Measurements from ENCODE around the gene KLF12.

The KLF12 gene

GRCh38 chr13:74128156-74128767 lies 5.9 kb downstream of the KLF12 start:
- H3K4me3 Mint-ChIP-seq: no peak overlapping the region
- H3K36me3 Mint-ChIP-seq (ENCODE audit: low read depth): no peaks in the 10 kb centered on the region
- H3K9me3 Mint-ChIP-seq: no peaks in the 10 kb centered on the region
- H3K27ac Mint-ChIP-seq: no peak overlapping the region
- H3K4me1 Mint-ChIP-seq (ENCODE audit: low read depth): peaks cover 38% of the 10 kb centered on the region
- H3K27me3 Mint-ChIP-seq (ENCODE audit: low read depth): no peaks in the 10 kb centered on the region

GRCh38 chr13:74118328-74118727 lies 15.9 kb downstream of the KLF12 start:
- Mint-ChIP-seq H3K4me1 (ENCODE audit: low read depth) (peaks cover 18% of the 10 kb centered on the region), H3K4me3 (no peak overlapping the region), H3K36me3 (ENCODE audit: low read depth) (peaks cover 31% of the 10 kb centered on the region), H3K27ac (no peak overlapping the region), H3K27me3 (ENCODE audit: low read depth) (no peaks in the 10 kb centered on the region), H3K9me3 (peaks cover 30% of the 10 kb centered on the region)

GRCh38 chr13:74117207-74117705 lies 16.9 kb downstream of the KLF12 start:
- Mint-ChIP-seq H3K9me3 (peaks cover 30% of the 10 kb centered on the region), H3K36me3 (ENCODE audit: low read depth) (peaks cover 34% of the 10 kb centered on the region), H3K27ac (no peak overlapping the region), H3K27me3 (ENCODE audit: low read depth) (no peaks in the 10 kb centered on the region), H3K4me3 (no peak overlapping the region), H3K4me1 (ENCODE audit: low read depth) (peaks cover 21% of the 10 kb centered on the region)

GRCh38 chr13:74115133-74115532 lies 19.1 kb downstream of the KLF12 start:
- Mint-ChIP-seq H3K9me3 (peaks cover 33% of the 10 kb centered on the region), H3K27me3 (ENCODE audit: low read depth) (no peaks in the 10 kb centered on the region), H3K27ac (no peak overlapping the region), H3K4me3 (no peak overlapping the region), H3K4me1 (ENCODE audit: low read depth) (peaks cover 25% of the 10 kb centered on the region), H3K36me3 (ENCODE audit: low read depth) (peaks cover 36% of the 10 kb centered on the region)

GRCh38 chr13:74114641-74115040 lies 19.6 kb downstream of the KLF12 start:
- peaks cover 32% of the 10 kb centered on the region for H3K9me3 Mint-ChIP-seq
- H3K27ac Mint-ChIP-seq: no peak overlapping the region
- peaks cover 32% of the 10 kb centered on the region for H3K36me3 Mint-ChIP-seq (ENCODE audit: low read depth)
- no peak overlapping the region for H3K4me3 Mint-ChIP-seq
- H3K4me1 Mint-ChIP-seq (ENCODE audit: low read depth): peaks cover 28% of the 10 kb centered on the region
- no peaks in the 10 kb centered on the region for H3K27me3 Mint-ChIP-seq (ENCODE audit: low read depth)

GRCh38 chr13:74114202-74114601 lies 20.0 kb downstream of the KLF12 start:
- H3K36me3 Mint-ChIP-seq (ENCODE audit: low read depth): peaks cover 28% of the 10 kb centered on the region
- H3K9me3 Mint-ChIP-seq: peaks cover 27% of the 10 kb centered on the region
- peaks cover 29% of the 10 kb centered on the region for H3K4me1 Mint-ChIP-seq (ENCODE audit: low read depth)
- H3K4me3 Mint-ChIP-seq: no peak overlapping the region
- H3K27ac Mint-ChIP-seq: no peak overlapping the region
- H3K27me3 Mint-ChIP-seq (ENCODE audit: low read depth): no peaks in the 10 kb centered on the region

GRCh38 chr13:74111901-74112824 lies 22.0 kb downstream of the KLF12 start:
- H3K9me3 Mint-ChIP-seq: peaks cover 10% of the 10 kb centered on the region
- H3K36me3 Mint-ChIP-seq (ENCODE audit: low read depth): peaks cover 16% of the 10 kb centered on the region
- no peak overlapping the region for H3K27ac Mint-ChIP-seq
- H3K4me1 Mint-ChIP-seq (ENCODE audit: low read depth): peaks cover 21% of the 10 kb centered on the region
- no peak overlapping the region for H3K4me3 Mint-ChIP-seq
- no peaks in the 10 kb centered on the region for H3K27me3 Mint-ChIP-seq (ENCODE audit: low read depth)

- peaks cover 16% of the 10 kb centered on the region for H3K36me3 Mint-ChIP-seq (ENCODE audit: low read depth)
- no peaks in the 10 kb centered on the region for H3K27me3 Mint-ChIP-seq (ENCODE audit: low read depth)
- no peak overlapping the region for H3K4me3 Mint-ChIP-seq
- H3K27ac Mint-ChIP-seq: no peak overlapping the region
- peaks cover 21% of the 10 kb centered on the region for H3K4me1 Mint-ChIP-seq (ENCODE audit: low read depth)
- H3K9me3 Mint-ChIP-seq: peaks cover 8% of the 10 kb centered on the region
Observed at GRCh38 chr13:74111399-74111798, 22.8 kb downstream of the KLF12 start.

GRCh38 chr13:74110053-74110452 lies 24.2 kb downstream of the KLF12 start:
- no peak overlapping the region for H3K4me3 Mint-ChIP-seq
- H3K9me3 Mint-ChIP-seq: peaks cover 8% of the 10 kb centered on the region
- H3K36me3 Mint-ChIP-seq (ENCODE audit: low read depth): peaks cover 19% of the 10 kb centered on the region
- H3K4me1 Mint-ChIP-seq (ENCODE audit: low read depth): peaks cover 17% of the 10 kb centered on the region
- no peak overlapping the region for H3K27ac Mint-ChIP-seq
- H3K27me3 Mint-ChIP-seq (ENCODE audit: low read depth): no peaks in the 10 kb centered on the region

GRCh38 chr13:74107598-74107997 lies 26.6 kb downstream of the KLF12 start:
- H3K4me3 Mint-ChIP-seq: no peak overlapping the region
- H3K27ac Mint-ChIP-seq: no peak overlapping the region
- peaks cover 14% of the 10 kb centered on the region for H3K36me3 Mint-ChIP-seq (ENCODE audit: low read depth)
- peaks cover 8% of the 10 kb centered on the region for H3K9me3 Mint-ChIP-seq
- no peaks in the 10 kb centered on the region for H3K27me3 Mint-ChIP-seq (ENCODE audit: low read depth)
- H3K4me1 Mint-ChIP-seq (ENCODE audit: low read depth): peaks cover 10% of the 10 kb centered on the region

GRCh38 chr13:74105871-74106270 lies 28.3 kb downstream of the KLF12 start:
- Mint-ChIP-seq H3K27me3 (ENCODE audit: low read depth) (no peaks in the 10 kb centered on the region), H3K4me3 (no peak overlapping the region), H3K4me1 (ENCODE audit: low read depth) (peaks cover 14% of the 10 kb centered on the region), H3K27ac (no peak overlapping the region), H3K36me3 (ENCODE audit: low read depth) (peaks cover 18% of the 10 kb centered on the region), H3K9me3 (peaks cover 14% of the 10 kb centered on the region)

GRCh38 chr13:74104661-74105275 lies 29.4 kb downstream of the KLF12 start:
- Mint-ChIP-seq H3K27me3 (ENCODE audit: low read depth) (no peaks in the 10 kb centered on the region), H3K36me3 (ENCODE audit: low read depth) (peaks cover 15% of the 10 kb centered on the region), H3K4me3 (no peak overlapping the region), H3K9me3 (peaks cover 9% of the 10 kb centered on the region), H3K27ac (no peak overlapping the region), H3K4me1 (ENCODE audit: low read depth) (peaks cover 10% of the 10 kb centered on the region)

- H3K27me3 Mint-ChIP-seq (ENCODE audit: low read depth): no peaks in the 10 kb centered on the region
- H3K4me3 Mint-ChIP-seq: no peak overlapping the region
- H3K36me3 Mint-ChIP-seq (ENCODE audit: low read depth): peaks cover 16% of the 10 kb centered on the region
- no peak overlapping the region for H3K27ac Mint-ChIP-seq
- peaks cover 8% of the 10 kb centered on the region for H3K4me1 Mint-ChIP-seq (ENCODE audit: low read depth)
- H3K9me3 Mint-ChIP-seq: peaks cover 9% of the 10 kb centered on the region
Observed at GRCh38 chr13:74103970-74104555, 30.1 kb downstream of the KLF12 start.

GRCh38 chr13:74103196-74103595 lies 31.0 kb downstream of the KLF12 start:
- H3K9me3 Mint-ChIP-seq: peaks cover 9% of the 10 kb centered on the region
- no peak overlapping the region for H3K4me3 Mint-ChIP-seq
- H3K36me3 Mint-ChIP-seq (ENCODE audit: low read depth): peaks cover 16% of the 10 kb centered on the region
- H3K27ac Mint-ChIP-seq: no peak overlapping the region
- H3K4me1 Mint-ChIP-seq (ENCODE audit: low read depth): peaks cover 8% of the 10 kb centered on the region
- H3K27me3 Mint-ChIP-seq (ENCODE audit: low read depth): no peaks in the 10 kb centered on the region

All from T-helper 1 cell treated with Interleukin-12 subunit alpha and Interleukin-12 subunit beta and Interleukin-4 antibody, amounts not matched to agents 30 μg/mL and 1 μg/mL, for 36 hours (primary cell).